HepG2 (cell line): ENCODE measurements around the gene GLB1L. TPM values are rescaled to one million over a fixed set of nuclear protein-coding genes. Genes with fewer than 3 reads are reported as not detected.

Experiments used
- AHDC1 ChIP-seq: sonication (generic); formaldehyde crosslinking; IDR thresholded peaks from 2 replicates; pipeline ENCODE4 v1.5.1; 2020; ENCODE audit warnings: mild to moderate bottlenecking, missing genetic modification reagents, borderline replicate concordance
- GABPB1 ChIP-seq: IDR thresholded peaks from 2 replicates; pipeline ENCODE4 v1.6.1; 2016; ENCODE audit warnings: mild to moderate bottlenecking, missing genetic modification reagents, moderate library complexity, missing compliant biosample characterization
- KLF15 ChIP-seq: sonication (generic); formaldehyde crosslinking; IDR thresholded peaks from 2 replicates; pipeline ENCODE4 v1.8.1; 2023; ENCODE audit warnings: borderline replicate concordance, mild to moderate bottlenecking, inconsistent platforms, missing genetic modification reagents, mixed read lengths
- RFX3 ChIP-seq: IDR thresholded peaks from 2 replicates; pipeline ENCODE4 v1.6.1; 2016; ENCODE audit warnings: missing biosample characterization, missing genetic modification reagents
- ZHX2 ChIP-seq, 2 experiments: sonication (generic) in 1 of 2; formaldehyde crosslinking in 1 of 2; IDR thresholded peaks; 2 replicates each; pipeline versions ENCODE4 v1.6.1 to v1.9.0; 2014 to 2022; ENCODE audit warnings: antibody characterized with exemption in 1 of 2, borderline replicate concordance in 1 of 2, inconsistent platforms in 1 of 2, low read depth in 1 of 2, missing genetic modification reagents in 1 of 2
- ZNF281 ChIP-seq: sonication (generic); formaldehyde crosslinking; IDR thresholded peaks from 2 replicates; pipeline ENCODE4 v1.4.0; 2020; ENCODE audit warnings: missing genetic modification reagents, borderline replicate concordance
- ZNF503 ChIP-seq: sonication (generic); formaldehyde crosslinking; IDR thresholded peaks from 2 replicates; pipeline ENCODE4 v1.4.0; 2020; ENCODE audit warnings: missing genetic modification reagents
- ZNF546 ChIP-seq: sonication (generic); formaldehyde crosslinking; conservative IDR thresholded peaks from 2 replicates; pipeline ENCODE4 v1.8.1; 2023; ENCODE audit warnings: mild to moderate bottlenecking, missing genetic modification reagents
- ZNF564 ChIP-seq: sonication (generic); formaldehyde crosslinking; IDR thresholded peaks from 2 replicates; pipeline ENCODE4 v1.8.1; 2023; ENCODE audit warnings: mild to moderate bottlenecking, missing genetic modification reagents
- ZNF768 ChIP-seq: sonication (generic); formaldehyde crosslinking; IDR thresholded peaks from 2 replicates; pipeline ENCODE4 v1.4.0; 2020; ENCODE audit warnings: missing genetic modification reagents
- polyA plus RNA-seq, 8 experiments: library from polyadenylated mRNA; depleted of rRNA in 3 of 8; stranded (reverse) in 7 of 8; unstranded in 1 of 8; fragments of >200 nt; fragmentation: Illumina TruSeq in 4 of 8; extraction: Trizol in 4 of 8; gene quantifications; 2 replicates each; pipeline versions ENCODE4 v1.2.1 to v1.2.3, GENCODE V29; 2011 to 2016; ENCODE audit warnings: low read depth in 4 of 8, missing spikeins in 1 of 8, mixed read lengths in 1 of 8; ENCODE audit not compliant: insufficient read depth in 1 of 8
- total RNA-seq, 5 experiments: library from RNA; depleted of rRNA; stranded (reverse); fragments of >200 nt; fragmentation: Illumina TruSeq; extraction: Trizol; gene quantifications; 2 replicates each; pipeline ENCODE4 v1.2.3, GENCODE V29; 2016; ENCODE audit warnings: low read depth in 1 of 5

GLB1L gene
- total and polyA plus RNA-seq, 2 of the 13 experiments (the other 11 are each of a cell fraction or from before 2014, with no cell fraction given) = 6.8 to 7.3 TPM

GRCh38 chr2:219229305-219230058, 15.8 kb downstream of the GLB1L start, which contains the start of the genes ANKZF1 and ATG9A (continued):
- no peak for TF ChIP-seq AHDC1
- TF ChIP-seq RFX3 (CRISPR knock-in tag) = no peak
- peak; percentile 86 for TF ChIP-seq ZNF546
- peak; percentile 46; the same call in 1 of the 2 replicates for TF ChIP-seq ZNF768 (CRISPR knock-in tag)
- no peak for TF ChIP-seq ZNF281 (CRISPR knock-in tag)
- no peak for TF ChIP-seq ZHX2 (IDR thresholded peaks at IDR 0.05; ENCODE audit: low read depth)
- no peak for TF ChIP-seq ZHX2 (CRISPR knock-in tag; IDR thresholded peaks at IDR 0.05; ENCODE audit: borderline replicate concordance)
- peak; percentile 53; the same call in 1 of the 2 replicates for TF ChIP-seq ZNF564
- peak; percentile 81 for TF ChIP-seq GABPB1 (CRISPR knock-in tag)
- peak; percentile 99; the same call in 1 of the 2 replicates for TF ChIP-seq KLF15
- TF ChIP-seq ZNF503 (CRISPR knock-in tag) = no peak
